ENCODE data around the gene FBXO5. TPM values are rescaled to one million over a fixed set of nuclear protein-coding genes. Genes with fewer than 3 reads are reported as not detected.
A peak's percentile ranks its signal among the peaks of the same experiment; 100 is the strongest.
"Not testable (repeated sequence)": the region's sequence is repeated elsewhere in the genome, so short reads cannot be mapped to it uniquely, and the experiment has no call there.

The FBXO5 gene
- total and polyA plus RNA-seq, 9 of the 15 experiments (the other 6 are each of a cell fraction or from before 2014, with no cell fraction given), result 17.8 to 89.3 (median 62.9) TPM

DNA sequence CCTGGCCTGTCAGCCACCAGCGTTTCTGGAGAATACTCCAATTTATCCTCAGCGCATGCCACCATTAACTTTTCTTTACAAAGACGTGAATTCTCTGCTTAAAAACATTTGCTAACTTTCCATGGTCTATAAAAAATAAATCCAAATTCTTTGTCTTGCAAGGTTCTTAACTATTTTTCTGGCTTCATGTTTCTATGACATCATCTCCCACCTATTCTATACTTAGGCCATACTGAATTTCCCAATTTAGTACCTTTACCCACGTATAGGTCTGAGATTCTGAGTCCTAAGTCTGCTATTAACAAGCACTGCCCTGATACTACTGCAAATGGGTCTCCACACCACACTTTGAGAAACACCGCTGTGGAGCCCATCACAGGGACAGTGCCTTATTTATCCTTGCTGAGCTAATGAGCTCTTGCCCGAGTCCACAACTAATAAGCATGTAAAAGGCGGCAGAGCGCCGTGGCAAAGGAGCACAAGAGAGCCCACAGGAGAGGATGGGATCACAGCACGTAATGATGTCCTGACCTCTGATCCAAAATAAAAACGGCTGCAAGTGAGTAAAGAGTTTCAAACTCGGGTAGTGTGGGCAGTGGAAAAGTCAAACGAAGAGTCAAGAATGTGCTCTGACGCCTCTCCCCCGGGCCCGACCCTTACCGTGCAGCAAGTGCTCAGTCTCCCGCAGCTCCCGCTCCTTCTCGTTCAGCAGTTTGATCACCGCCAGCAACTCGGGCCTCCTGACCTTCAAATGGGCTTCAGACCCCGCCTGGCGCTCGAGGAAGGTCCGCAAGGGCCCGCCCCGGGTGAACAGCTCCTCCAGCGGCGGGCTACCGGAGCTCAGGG, 19.1 kb upstream of the FBXO5 start (continued):
- no peak for TF ChIP-seq RBM25 (IDR thresholded peaks at IDR 0.05; ENCODE audit: low read depth, low read length, severe bottlenecking)
- TF ChIP-seq ZBTB1 (CRISPR knock-in tag; IDR thresholded peaks at IDR 0.05; ENCODE audit: borderline replicate concordance, low read depth), result no peak
- TF ChIP-seq ATF7 (IDR thresholded peaks at IDR 0.05), result peak; percentile 62; the same call in 1 of the 2 replicates
- TF ChIP-seq, protein P1, sequence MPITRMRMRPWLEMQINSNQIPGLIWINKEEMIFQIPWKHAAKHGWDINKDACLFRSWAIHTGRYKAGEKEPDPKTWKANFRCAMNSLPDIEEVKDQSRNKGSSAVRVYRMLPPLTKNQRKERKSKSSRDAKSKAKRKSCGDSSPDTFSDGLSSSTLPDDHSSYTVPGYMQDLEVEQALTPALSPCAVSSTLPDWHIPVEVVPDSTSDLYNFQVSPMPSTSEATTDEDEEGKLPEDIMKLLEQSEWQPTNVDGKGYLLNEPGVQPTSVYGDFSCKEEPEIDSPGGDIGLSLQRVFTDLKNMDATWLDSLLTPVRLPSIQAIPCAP (CRISPR knock-in tag; IDR thresholded peaks at IDR 0.05; ENCODE audit: borderline replicate concordance), result no peak
- no peak for TF ChIP-seq CBFA2T2 (conservative IDR thresholded peaks at IDR 0.05)
- TF ChIP-seq ZNF197 (CRISPR knock-in tag; IDR thresholded peaks at IDR 0.05; ENCODE audit: low read depth), result no peak
- no peak for TF ChIP-seq XRCC3 (IDR thresholded peaks at IDR 0.05)
- TF ChIP-seq GTF2E2 (tag; IDR thresholded peaks at IDR 0.05), result no peak
- no peak for TF ChIP-seq CAMTA2 (CRISPR knock-in tag; conservative IDR thresholded peaks at IDR 0.05)

DNA sequence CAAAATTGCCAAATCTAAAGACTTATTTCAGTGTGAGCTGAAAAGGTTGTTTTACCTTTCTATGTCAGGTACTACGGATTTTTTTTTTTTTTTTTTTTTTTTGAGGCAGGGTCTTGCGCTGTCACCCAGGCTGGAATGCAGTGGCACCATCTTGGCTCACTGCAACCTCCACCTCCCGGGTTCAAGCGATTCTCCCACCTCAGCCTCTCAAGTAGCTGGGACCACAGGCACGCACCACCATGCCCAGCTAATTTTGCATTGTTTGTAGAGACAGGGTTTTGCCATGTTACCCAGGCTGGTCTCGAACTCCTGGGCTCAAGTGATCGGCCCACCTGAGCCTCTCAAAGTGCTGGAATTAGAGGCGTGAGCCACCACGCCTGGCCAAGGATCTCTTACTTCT, 17.9 kb upstream of the FBXO5 start:
- Histone ChIP-seq H3K9ac (ENCODE audit: insufficient read depth in 1 of 2, low read depth in 2 of 2, low read length in 2 of 2) (peak overlapping the region; percentile 30 to 96; a peak in 3 of 4 replicates), H3K4me2 (ENCODE audit: insufficient read depth, low read length) (peak overlapping the region; percentile 98), H3K36me3 (ENCODE audit: control insufficient read depth, insufficient read depth, low read length) (peaks cover 54% of the 10 kb centered on the region), H3K4me3 (peak overlapping the region; percentile 89), H3K79me2 (ENCODE audit: control insufficient read depth, insufficient read depth, low read length) (peaks cover 88% of the 10 kb centered on the region)
- FAIRE-seq; H2AFZ ChIP-seq (ENCODE audit: low read depth, low read length); H4K20me1 ChIP-seq (replicated peaks; ENCODE audit: control insufficient read depth, insufficient read depth, low read length); ATAC-seq; in situ Hi-C loops (cut with MboI); CTCF ChIA-PET (ENCODE audit: low intra/inter-chr PET ratio); DNase-seq (ENCODE audit: extremely low read depth in 1 of 4, low spot score in 3 of 4); H3K4me1 ChIP-seq (replicated peaks in 1 of 2; ENCODE audit: control insufficient read depth in 2 of 2, insufficient read depth in 2 of 2, low read length in 2 of 2); H3K9me1 ChIP-seq (ENCODE audit: control insufficient read depth, insufficient read depth, low read length); H3K9me3 ChIP-seq (replicated peaks; ENCODE audit: control insufficient read depth, insufficient read depth, low read depth, low read length); H3K27ac ChIP-seq (ENCODE audit: extremely low read depth, low read depth, low read length); H3K27me3 ChIP-seq (ENCODE audit: control insufficient read depth in 2 of 2, insufficient read depth in 2 of 2, low read length in 2 of 2); BruUV-seq (replicated peaks): not testable (repeated sequence)
- intact Hi-C loops (cut with micrococcal nuclease), result loop anchor here (5.0 kb wide), 1 partner anchor 1608 kb away; the partner anchor contains the start of gene ZBTB2
- POLR2A ChIA-PET, result interaction anchor here (0.6 to 3.5 kb wide), 5 partner anchors 10 to 1320 kb away, joined by 3 to 37 read pairs (median 3); partner anchors contain the start of gene FBXO5
- WGBS (ENCODE audit: insufficient coverage, low coverage, missing lambda C conversion rate), result 47% methylated on average over 7 of the region's 9 CpGs
- TF ChIP-seq RBFOX2 (IDR thresholded peaks at IDR 0.05; ENCODE audit: low read depth, low read length), result 0 out of 2 replicates have a peak, but pooled peaks have one; percentile 5
- 0 out of 4 replicates have a peak, but pooled peaks of 1 of the 2 experiments have one; percentile 38 for TF ChIP-seq TEAD1 (CRISPR knock-in tag; IDR thresholded peaks at IDR 0.05)
